HG03139 (cell line): Measurements from ENCODE around the gene KLRG1.

ENCODE experiments used
- ATAC-seq: cut with Tn5 transposase; IDR thresholded peaks from one replicate; pipeline ENCODE4 v1.9.1; 2021; ENCODE audit not compliant: unreplicated experiment

Gene KLRG1

GRCh38 chr12:8985213-8985754 lies 4.1 kb upstream of the KLRG1 start:
- no peak for ATAC-seq

DNA sequence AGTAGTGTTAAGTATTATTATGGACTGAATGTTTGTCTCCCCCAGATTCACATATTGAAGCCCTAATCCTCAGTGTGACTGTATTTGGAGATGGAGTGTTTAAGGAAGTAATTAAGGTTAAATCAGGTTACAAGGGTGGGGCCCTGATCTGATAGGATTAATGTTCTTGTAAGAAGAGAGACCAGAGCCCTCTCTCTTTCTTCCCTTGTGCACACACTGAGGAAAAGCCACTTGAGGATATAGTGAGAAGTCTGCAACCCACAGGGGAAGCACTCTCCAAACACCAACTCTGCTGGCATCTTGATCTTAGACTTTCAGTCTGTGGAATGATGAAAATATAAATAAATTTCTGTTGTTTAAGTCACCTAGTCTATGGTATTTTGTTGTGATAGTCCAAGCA lies 2.2 kb upstream of the KLRG1 start:
- ATAC-seq: no peak

- ATAC-seq: no peak
Observed at GRCh38 chr12:8987685-8988084, 1.7 kb upstream of the KLRG1 start.

DNA sequence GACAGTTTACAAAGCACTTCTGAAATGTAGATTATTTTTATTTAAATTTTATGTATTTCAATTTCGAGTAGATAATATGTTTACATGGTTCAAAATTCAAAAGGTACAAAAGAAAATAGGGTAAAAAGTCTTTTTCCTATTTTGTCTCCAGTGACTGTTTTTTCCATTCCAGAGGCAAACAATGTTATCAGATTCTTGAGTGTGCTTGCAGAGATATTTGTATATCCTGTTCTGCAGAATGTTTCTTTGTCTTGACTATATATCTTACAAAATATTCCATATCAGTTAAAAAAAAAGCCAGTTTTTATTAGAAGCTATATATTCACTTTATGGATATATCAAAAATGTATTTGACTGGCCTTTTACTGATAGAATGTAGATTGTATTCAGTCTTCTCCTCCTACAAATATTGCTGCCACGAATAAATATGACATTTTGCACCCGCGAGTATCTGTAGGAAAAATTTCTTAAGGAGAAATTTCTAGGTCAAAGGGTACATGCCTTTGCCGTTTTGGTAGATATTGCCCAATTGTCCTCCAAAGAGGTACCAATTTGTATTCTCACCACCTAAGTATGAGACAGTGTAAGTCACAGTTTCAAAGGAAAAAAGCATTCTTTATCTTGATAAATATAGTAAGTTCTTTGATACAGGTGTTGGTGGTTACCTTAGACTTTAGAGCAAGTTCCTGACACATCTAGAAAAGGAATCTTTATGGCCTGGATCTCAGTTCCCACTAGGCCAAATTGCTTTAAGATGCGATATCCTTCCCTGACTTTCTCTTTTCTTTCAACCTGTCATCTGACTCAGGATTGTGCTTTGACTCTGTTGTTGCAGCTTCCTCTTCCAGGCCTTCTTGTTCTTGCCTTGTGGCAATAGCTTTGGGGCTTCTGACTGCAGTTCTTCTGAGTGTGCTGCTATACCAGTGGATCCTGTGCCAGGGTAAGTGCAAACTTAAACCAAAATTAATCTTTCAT lies 2.3 kb downstream of the KLRG1 start:
- no peak for ATAC-seq

- ATAC-seq: no peak
Observed at GRCh38 chr12:8993827-8994226, 4.5 kb downstream of the KLRG1 start.

DNA sequence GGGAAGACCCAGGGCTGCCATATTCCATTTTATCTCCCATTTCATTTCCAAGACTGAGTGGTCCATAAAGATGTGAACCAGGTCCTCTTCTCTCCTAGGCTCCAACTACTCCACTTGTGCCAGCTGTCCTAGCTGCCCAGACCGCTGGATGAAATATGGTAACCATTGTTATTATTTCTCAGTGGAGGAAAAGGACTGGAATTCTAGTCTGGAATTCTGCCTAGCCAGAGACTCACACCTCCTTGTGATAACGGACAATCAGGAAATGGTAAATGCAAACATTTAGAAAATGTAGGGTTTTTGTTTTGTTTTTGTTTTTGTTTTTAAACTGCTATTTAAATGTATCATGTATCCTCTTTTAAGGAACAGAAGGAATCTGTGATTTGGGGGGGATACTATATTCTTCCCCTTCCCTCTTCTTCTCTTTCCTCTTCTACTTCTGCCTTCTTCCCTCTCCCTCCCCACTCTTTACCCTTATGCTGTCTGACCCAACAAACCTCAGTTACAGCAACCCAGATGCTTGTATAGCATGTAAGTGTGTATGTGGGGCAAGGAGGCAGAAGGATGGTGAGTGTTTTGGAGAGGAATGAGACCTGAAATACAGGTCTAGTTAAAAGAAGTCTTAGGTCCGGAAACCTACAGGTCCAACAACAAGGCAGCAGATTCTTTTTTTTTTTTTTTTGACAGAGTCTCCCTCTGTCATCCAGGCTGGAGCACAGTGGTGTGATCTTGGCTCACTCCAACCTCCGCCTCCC lies 5.9 kb downstream of the KLRG1 start:
- no peak for ATAC-seq

DNA sequence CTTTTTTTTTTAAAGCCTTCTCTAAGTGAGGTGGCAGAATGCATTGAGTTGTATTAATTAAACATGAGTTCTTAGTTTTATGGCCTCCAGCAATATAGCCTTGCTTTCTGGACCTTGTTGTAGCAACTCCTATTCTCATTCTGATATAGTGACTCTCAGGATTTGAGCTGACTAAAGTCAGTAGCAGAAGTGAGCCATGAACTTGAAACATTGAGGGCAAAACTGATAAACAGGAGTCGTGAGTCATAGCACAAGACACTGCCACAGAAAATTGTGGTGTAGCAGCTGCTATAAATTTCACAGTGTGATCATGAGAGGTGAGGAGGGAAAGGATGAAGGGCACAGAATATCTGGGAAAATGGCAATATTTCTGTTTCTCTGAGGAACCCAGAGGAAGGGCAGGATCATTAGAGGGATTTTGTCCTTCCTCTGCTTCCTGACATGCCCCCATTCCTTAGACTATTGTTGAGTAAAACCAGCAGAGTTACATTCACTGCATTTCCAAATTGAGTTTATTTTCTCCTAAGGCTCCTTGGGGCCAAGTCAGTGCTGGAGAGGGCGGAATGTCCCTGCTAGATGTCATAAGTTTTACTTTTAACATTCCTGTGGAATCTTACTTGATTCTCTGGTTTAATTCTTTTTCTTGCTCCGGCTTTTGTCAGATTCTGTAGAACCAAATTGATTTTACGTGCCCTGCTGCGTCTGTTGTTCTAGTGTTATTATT lies 7.5 kb downstream of the KLRG1 start:
- peak; percentile 96 for ATAC-seq

GRCh38 chr12:9001233-9001632 lies 11.9 kb downstream of the KLRG1 start:
- no peak for ATAC-seq

- no peak for ATAC-seq
Observed at GRCh38 chr12:9002335-9002734, 13.0 kb downstream of the KLRG1 start.

DNA sequence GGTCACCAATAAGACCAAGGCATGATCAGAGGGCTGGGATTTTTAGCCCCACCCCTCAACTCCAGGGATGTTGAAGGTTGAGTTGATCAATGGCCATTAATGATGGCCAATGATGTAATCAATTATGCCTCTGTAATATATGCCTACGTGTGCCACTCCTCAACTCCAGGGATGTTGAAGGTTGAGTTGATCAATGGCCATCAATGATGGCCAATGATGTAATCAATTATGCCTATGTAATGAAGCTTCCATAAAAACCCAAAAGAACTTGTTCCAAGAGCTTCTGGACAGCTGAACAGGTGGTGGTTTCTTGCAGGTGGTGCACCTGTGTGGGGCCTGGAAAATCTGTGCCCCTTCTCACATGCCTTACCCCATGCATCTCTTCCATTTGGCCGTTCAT lies 33.2 kb downstream of the KLRG1 start:
- no peak for ATAC-seq

GRCh38 chr12:9024512-9024911 lies 35.2 kb downstream of the KLRG1 start:
- ATAC-seq: no peak

- ATAC-seq: no peak
Observed at GRCh38 chr12:9027161-9028059, 38.1 kb downstream of the KLRG1 start.

DNA sequence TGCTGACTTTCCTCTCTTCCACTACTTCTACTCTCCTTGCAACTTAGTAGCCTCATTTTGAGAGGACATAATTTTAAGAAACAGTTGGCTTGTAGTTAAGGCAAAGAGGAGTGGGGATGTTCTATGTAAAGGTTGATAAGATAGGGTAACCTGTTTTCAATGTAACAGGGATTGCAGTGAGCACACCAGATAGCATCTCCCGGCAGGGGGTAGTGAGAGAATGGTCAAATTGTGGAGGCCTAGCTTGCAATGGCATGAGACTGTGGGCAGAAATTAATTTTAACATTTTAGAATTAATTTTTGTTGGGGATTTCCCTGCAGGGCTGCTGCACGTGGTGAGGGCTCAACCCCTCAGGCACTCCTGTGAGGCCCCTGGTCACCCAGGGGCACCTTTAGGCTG lies 41.4 kb downstream of the KLRG1 start:
- no peak for ATAC-seq

DNA sequence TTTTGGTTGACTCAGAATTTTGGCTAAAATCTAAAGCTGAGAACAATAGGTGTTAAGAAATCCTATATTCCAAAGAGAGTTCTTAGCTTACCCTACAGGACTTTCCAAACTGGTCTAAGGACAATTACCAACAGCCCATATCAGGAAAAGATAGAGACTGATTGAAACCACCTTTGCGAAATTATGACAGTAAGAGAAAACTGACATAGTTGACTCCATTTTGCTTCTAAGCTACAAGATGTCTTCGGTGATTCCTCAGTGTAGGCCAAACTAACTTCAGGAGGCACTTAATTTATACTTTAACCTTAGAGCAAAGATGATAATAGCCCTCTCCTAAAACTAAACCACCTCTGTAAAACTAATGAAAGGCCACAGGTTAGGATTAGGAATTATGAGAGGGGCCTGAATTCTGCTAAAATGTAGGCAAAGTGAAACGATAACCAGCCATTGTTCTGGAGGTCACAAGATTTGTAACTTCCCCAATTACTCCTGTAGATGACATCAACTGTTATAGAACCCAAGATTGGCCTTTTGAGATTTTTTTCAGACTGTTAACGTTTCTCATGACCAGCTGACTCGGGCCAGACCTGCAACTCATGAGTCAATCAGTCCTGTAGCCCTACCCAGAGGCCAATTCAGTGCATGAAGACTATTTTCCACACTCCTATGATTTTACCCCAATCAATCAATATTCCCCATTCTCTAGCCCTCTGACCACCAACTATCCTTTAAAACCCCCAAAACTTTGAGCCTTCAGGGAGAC lies 43.0 kb downstream of the KLRG1 start:
- no peak for ATAC-seq

DNA sequence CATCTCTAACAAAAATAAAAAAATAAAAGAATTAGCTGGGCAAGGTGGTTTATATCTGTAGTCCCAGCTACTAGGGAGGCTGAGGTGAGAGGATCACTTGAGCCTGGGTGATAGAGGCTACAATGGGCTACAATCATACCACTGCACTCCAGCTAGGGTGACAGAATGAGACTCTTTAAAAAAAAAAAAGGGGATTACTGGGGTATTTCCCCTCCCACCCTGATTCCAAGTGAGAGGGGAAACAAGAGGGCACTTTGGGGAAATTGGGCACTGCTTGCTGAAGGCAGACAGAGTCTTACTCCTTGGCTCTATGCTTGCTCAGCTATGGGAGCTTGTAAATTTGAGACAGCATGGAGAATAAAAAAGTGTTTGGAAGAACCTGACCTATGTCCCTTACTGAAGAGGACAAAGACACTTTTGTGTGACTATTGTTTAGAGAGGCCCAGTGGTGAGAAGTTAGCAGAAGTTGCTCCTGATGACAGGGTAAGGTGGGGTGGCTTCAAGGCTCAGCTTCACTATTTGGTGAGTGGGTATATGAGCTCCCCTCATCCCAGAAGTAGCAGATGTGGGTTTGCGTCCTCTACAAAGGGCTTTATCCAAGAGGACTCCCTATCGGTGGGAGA lies 44.0 kb downstream of the KLRG1 start:
- ATAC-seq: no peak

DNA sequence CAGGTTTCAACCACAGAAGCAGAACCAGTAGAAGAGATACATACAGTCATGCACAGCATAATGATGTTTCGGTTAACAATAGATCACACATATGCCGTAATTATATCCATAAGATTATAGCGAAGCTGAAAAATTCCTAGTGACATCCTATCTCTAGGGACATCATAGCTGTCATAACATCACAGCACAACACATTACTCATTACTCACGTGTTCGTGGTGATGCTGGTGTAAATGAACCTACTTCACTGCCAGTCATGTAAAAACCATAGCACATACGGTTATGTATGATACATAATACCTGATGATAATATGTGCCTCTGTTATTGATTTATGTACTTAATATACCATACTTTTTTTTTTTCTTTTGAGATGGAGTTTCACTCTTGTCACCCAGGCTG lies 44.7 kb downstream of the KLRG1 start:
- ATAC-seq: no peak

DNA sequence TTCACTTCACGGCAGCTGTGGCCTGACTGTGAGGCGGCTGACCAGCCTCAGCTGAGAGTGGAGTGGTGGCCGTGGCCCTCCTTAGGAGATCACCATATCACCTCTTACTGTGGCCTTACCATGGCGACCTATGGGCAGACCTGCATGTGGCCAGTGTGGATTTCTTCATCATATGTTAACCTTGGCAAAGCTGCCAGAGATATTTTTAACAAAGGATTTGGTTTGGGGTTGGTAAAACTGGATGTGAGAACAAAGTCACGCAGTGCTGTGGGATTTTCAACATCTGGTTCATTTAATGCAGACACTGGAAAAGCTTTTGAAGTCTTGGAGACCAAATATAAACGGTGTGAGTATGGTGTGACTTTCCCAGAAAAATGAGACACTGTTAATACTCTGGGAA lies 46.9 kb downstream of the KLRG1 start:
- ATAC-seq: no peak

GRCh38 chr12:9037431-9037830 lies 48.1 kb downstream of the KLRG1 start:
- no peak for ATAC-seq

- no peak for ATAC-seq
Observed at GRCh38 chr12:9039397-9039977, 50.1 kb downstream of the KLRG1 start.
